ENCODE data around the gene SMOC1. TPM values are rescaled to one million over a fixed set of nuclear protein-coding genes. Genes with fewer than 3 reads are reported as not detected.

SMOC1 gene
- total RNA-seq, 1 donor from 2014 or later: not detected

DNA sequence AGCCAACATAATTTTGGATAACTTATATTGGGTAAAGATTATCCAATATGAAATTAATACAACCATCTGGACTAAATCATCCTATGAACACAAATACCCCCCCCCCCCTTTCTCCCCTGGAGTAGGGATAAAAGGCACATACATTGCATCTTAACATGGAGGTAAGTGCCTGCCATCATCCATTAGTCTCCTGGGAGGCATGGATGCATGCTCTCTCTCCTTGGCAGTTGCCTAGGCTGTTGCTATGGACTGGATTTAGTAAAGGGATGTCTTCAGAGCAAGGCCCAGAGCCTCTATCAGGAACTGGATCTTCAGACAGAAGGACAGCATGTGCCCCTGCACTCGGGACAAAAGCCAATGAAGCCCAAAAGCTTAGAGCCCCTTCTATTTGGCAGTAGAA, 40.6 kb downstream of the SMOC1 start:
- Mint-ChIP-seq H3K4me3 (no peak overlapping the region), H3K36me3 (ENCODE audit: low read depth) (no peaks in the 10 kb centered on the region), H3K27me3 (peaks cover 19% of the 10 kb centered on the region), H3K4me1 (no peaks in the 10 kb centered on the region), H3K9me3 (no peaks in the 10 kb centered on the region), H3K27ac (no peak overlapping the region)
- CTCF ChIA-PET: no interaction called here
- ATAC-seq (ENCODE audit: low read depth): no peak
- intact Hi-C loops (cut with micrococcal nuclease): no loop called here
- TF ChIP-seq, protein P1, sequence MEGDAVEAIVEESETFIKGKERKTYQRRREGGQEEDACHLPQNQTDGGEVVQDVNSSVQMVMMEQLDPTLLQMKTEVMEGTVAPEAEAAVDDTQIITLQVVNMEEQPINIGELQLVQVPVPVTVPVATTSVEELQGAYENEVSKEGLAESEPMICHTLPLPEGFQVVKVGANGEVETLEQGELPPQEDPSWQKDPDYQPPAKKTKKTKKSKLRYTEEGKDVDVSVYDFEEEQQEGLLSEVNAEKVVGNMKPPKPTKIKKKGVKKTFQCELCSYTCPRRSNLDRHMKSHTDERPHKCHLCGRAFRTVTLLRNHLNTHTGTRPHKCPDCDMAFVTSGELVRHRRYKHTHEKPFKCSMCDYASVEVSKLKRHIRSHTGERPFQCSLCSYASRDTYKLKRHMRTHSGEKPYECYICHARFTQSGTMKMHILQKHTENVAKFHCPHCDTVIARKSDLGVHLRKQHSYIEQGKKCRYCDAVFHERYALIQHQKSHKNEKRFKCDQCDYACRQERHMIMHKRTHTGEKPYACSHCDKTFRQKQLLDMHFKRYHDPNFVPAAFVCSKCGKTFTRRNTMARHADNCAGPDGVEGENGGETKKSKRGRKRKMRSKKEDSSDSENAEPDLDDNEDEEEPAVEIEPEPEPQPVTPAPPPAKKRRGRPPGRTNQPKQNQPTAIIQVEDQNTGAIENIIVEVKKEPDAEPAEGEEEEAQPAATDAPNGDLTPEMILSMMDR (IDR thresholded peaks at IDR 0.05): no peak
- POLR2A ChIA-PET: no interaction called here
- DNase-seq: no peak

DNA sequence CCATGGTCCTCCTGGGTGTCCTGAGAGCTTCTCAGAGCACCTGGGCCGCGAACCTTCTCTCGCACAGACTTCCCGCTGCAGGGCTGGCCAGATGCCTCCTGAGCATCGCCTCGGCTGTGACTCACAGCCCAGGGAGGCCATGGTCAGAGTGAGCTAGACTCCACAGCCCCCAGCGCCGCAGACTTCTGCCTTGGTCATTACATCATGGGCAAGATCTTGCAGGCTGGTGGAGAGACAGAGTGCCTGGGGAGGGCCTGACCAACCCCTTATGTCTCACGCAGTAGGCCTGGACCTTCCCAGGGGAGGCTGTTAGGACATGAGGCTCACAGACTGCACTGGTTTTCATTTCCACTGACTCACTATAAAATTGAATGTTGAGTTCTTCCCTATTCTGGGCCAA, 41.8 kb downstream of the SMOC1 start:
- Mint-ChIP-seq H3K9me3 (no peaks in the 10 kb centered on the region), H3K4me1 (no peaks in the 10 kb centered on the region), H3K4me3 (no peak overlapping the region), H3K27ac (no peak overlapping the region), H3K27me3 (peaks cover 14% of the 10 kb centered on the region), H3K36me3 (ENCODE audit: low read depth) (no peaks in the 10 kb centered on the region)
- ChIA-PET CTCF (no interaction called here), POLR2A (no interaction called here)
- DNase-seq: no peak
- ATAC-seq (ENCODE audit: low read depth): no peak
- intact Hi-C loops (cut with micrococcal nuclease): no loop called here
- TF ChIP-seq, protein P1 (IDR thresholded peaks at IDR 0.05): no peak

DNA sequence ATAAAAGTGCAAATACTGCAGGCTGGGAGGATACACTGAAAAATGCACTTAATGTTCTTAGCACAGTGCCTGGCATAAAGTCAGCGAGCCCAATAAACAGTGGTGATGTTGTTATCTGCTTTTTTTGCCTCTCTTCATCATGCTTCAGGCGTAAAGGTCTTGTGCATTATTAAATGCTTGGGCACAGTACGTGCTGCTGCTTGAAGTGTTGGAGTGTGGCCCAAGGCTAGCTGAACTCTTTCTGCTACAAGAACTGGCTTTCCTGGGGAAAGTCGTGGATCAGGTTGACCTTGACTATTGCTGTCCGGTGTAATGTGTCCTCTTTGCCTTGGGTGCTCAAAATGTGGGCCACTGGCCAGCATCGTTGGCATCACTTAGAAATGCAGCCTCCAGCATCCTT, 43.0 kb downstream of the SMOC1 start:
- DNase-seq (no peak), ATAC-seq (ENCODE audit: low read depth) (no peak)
- TF ChIP-seq, protein P1 (IDR thresholded peaks at IDR 0.05): no peak
- peaks cover 11% of the 10 kb centered on the region for H3K27me3 Mint-ChIP-seq
- H3K27ac Mint-ChIP-seq: no peak overlapping the region
- H3K4me1 Mint-ChIP-seq: no peaks in the 10 kb centered on the region
- H3K9me3 Mint-ChIP-seq: no peaks in the 10 kb centered on the region
- no peaks in the 10 kb centered on the region for H3K36me3 Mint-ChIP-seq (ENCODE audit: low read depth)
- POLR2A ChIA-PET: no interaction called here
- CTCF ChIA-PET: no interaction called here
- intact Hi-C loops (cut with micrococcal nuclease): no loop called here
- H3K4me3 Mint-ChIP-seq: no peak overlapping the region

DNA sequence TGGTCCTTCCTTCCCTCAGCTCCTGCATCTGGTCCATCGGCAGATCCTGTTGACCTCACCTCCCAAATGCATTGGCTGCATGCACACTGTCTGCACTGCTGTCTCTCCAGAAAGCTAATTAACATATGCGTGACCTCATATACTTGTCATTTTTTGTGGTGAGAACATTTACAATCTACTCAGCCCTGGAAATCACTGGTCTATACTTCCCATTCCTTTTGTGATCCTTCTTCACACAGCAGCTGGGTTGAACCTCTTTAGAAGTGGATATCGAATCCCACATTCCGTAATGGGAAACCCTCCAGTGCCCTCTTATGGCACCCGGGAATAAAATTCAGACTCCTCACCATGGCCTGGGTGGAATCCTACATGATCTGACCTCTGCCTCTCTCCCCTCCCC, 45.0 kb downstream of the SMOC1 start:
- peaks cover 11% of the 10 kb centered on the region for H3K27me3 Mint-ChIP-seq
- intact Hi-C loops (cut with micrococcal nuclease): no loop called here
- H3K27ac Mint-ChIP-seq: no peak overlapping the region
- H3K9me3 Mint-ChIP-seq: no peaks in the 10 kb centered on the region
- H3K36me3 Mint-ChIP-seq (ENCODE audit: low read depth): no peaks in the 10 kb centered on the region
- POLR2A ChIA-PET: no interaction called here
- ATAC-seq (ENCODE audit: low read depth) (no peak), DNase-seq (no peak)
- H3K4me3 Mint-ChIP-seq: no peak overlapping the region
- CTCF ChIA-PET: no interaction called here
- no peaks in the 10 kb centered on the region for H3K4me1 Mint-ChIP-seq
- TF ChIP-seq, protein P1 (IDR thresholded peaks at IDR 0.05): no peak

DNA sequence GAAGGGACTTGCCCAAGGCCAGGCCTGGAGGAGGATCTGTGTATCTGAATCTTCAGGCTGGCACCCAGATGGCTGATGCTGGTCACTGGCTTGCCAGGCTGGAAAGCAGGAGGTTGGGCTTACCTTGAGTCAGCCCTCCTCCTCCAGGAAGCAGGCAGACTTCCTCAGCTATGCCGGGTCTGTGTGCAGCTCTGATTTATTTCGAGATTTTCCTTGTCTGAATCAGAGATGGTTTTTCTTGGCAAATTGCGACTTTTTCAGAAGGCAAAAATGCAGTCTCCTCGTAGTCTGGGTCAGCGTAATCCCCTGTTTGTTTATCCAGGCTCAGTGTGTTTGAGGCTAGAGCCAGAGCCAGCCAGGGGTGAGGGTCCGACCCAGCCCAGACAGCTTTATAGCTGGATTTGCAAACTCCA, 48.9 kb downstream of the SMOC1 start:
- ATAC-seq (ENCODE audit: low read depth) (no peak), DNase-seq (no peak)
- ChIA-PET CTCF (no interaction called here), POLR2A (no interaction called here)
- H3K27me3 Mint-ChIP-seq: peaks cover 14% of the 10 kb centered on the region
- no peak overlapping the region for H3K4me3 Mint-ChIP-seq
- TF ChIP-seq, protein P1 (IDR thresholded peaks at IDR 0.05): no peak
- H3K27ac Mint-ChIP-seq: no peak overlapping the region
- no peaks in the 10 kb centered on the region for H3K36me3 Mint-ChIP-seq (ENCODE audit: low read depth)
- H3K4me1 Mint-ChIP-seq: no peaks in the 10 kb centered on the region
- intact Hi-C loops (cut with micrococcal nuclease): no loop called here
- H3K9me3 Mint-ChIP-seq: no peaks in the 10 kb centered on the region

All from activated B cell treated with CpG ODN at 0.5 μM for 24 hours (primary cell).